Smooth muscle cell (in vitro differentiated cells): ENCODE measurements around the gene BRD3OS. TPM values are rescaled to one million over a fixed set of nuclear protein-coding genes. Genes with fewer than 3 reads are reported as not detected.
"Not testable (repeated sequence)": the region's sequence is repeated elsewhere in the genome, so short reads cannot be mapped to it uniquely, and the experiment has no call there.

Experiments used
- DNase-seq: peaks from one replicate; lab custom pipeline; 2025; ENCODE audit not compliant: unreplicated experiment; lab: John Stamatoyannopoulos, UW
- H2AFZ ChIP-seq: fragments of 200-600 bp; sonication (generic); 2 replicates; pipeline ENCODE4 v1.6.0; 2016; ENCODE audit warnings: antibody characterized with exemption, low read depth, mild to moderate bottlenecking
- H3F3A ChIP-seq: fragments of 200-600 bp; sonication (generic); 2 replicates; pipeline ENCODE4 v1.6.0; 2017; ENCODE audit warnings: antibody characterized with exemption, low read depth
- H3K27ac ChIP-seq: fragments of 200-600 bp; sonication (generic); 2 replicates; pipeline ENCODE4 v1.5.1; 2016; ENCODE audit warnings: low read depth, mild to moderate bottlenecking
- H3K27me3 ChIP-seq: fragments of 200-600 bp; sonication (generic); 2 replicates; pipeline ENCODE4 v1.6.1; 2016; ENCODE audit warnings: low read depth, mild to moderate bottlenecking
- H3K36me3 ChIP-seq: fragments of 200-600 bp; sonication (generic); 2 replicates; pipeline ENCODE4 v1.5.1; 2016; ENCODE audit warnings: low read depth
- H3K4me1 ChIP-seq: fragments of 200-600 bp; sonication (generic); 2 replicates; pipeline ENCODE4 v1.5.1; 2016; ENCODE audit warnings: low read depth
- H3K4me2 ChIP-seq: fragments of 200-600 bp; sonication (generic); 2 replicates; pipeline ENCODE4 v1.6.0; 2016; ENCODE audit warnings: mild to moderate bottlenecking
- H3K4me3 ChIP-seq: fragments of 200-600 bp; sonication (generic); 2 replicates; pipeline ENCODE4 v1.5.1; 2016; ENCODE audit warnings: mild to moderate bottlenecking
- H3K79me2 ChIP-seq: fragments of 200-600 bp; sonication (generic); 2 replicates; pipeline ENCODE4 v1.6.0; 2016; ENCODE audit warnings: low read depth, mild to moderate bottlenecking
- H3K9ac ChIP-seq: fragments of 200-600 bp; sonication (generic); 2 replicates; pipeline ENCODE4 v1.6.0; 2016; ENCODE audit warnings: low read depth
- H3K9me3 ChIP-seq: fragments of 200-600 bp; sonication (generic); replicated peaks from 2 replicates; pipeline ENCODE4 v1.5.1; 2016; ENCODE audit warnings: low read depth
- H4K20me1 ChIP-seq: fragments of 200-600 bp; sonication (generic); 2 replicates; pipeline ENCODE4 v1.6.0; 2016; ENCODE audit warnings: low read depth
- CTCF ChIP-seq: fragments of 200-600 bp; sonication (generic); IDR thresholded peaks from 2 replicates; pipeline ENCODE4 v1.5.1; 2017; ENCODE audit warnings: borderline replicate concordance, mild to moderate bottlenecking, antibody characterized with exemption; ENCODE audit not compliant: insufficient read depth, poor library complexity, severe bottlenecking
- WGBS: methylation state at CpG from one replicate; pipeline ENCODE4 v1.1.7; 2016; ENCODE audit warnings: low lambda C conversion rate; 5-methylcytosine and 5-hydroxymethylcytosine counted together
- polyA plus RNA-seq: library from polyadenylated mRNA; unstranded; fragments of >200 nt; fragmentation: Nextera tagmentation; extraction: Ambion mirVana; gene quantifications from 2 replicates; pipeline ENCODE4 v1.2.1, GENCODE V29; 2016
- total RNA-seq: library from RNA; depleted of rRNA; stranded (reverse); fragments of >200 nt; gene quantifications from 2 replicates; pipeline ENCODE4 v1.2.3, GENCODE V29; 2014

Gene BRD3OS
- total and polyA plus RNA-seq, 2 experiments from 2014 or later = 16.0 to 16.1 TPM

- Histone ChIP-seq H3K4me1 (peaks cover 11% of the 10 kb centered on the region), H3K36me3 (no peaks in the 10 kb centered on the region), H4K20me1 (peaks cover 100% of the 10 kb centered on the region), H3K79me2 (peaks cover 100% of the 10 kb centered on the region), H3K4me2 (no peak overlapping the region), H3K9ac (no peak overlapping the region), H3K27ac (no peak overlapping the region), H3K4me3 (no peak overlapping the region), H2AFZ (no peak overlapping the region), H3F3A (no peaks in the 10 kb centered on the region), H3K9me3 (no peaks in the 10 kb centered on the region), H3K27me3 (no peaks in the 10 kb centered on the region)
- no peak for TF ChIP-seq CTCF
- DNase-seq = no peak
- 83% methylated on average over 6 of the region's 6 CpGs for WGBS
Measured at GRCh38 chr9:133986061-133986460, 39.2 kb upstream of the BRD3OS start.

GRCh38 chr9:133986774-133987445, 38.4 kb upstream of the BRD3OS start:
- Histone ChIP-seq H3K4me1 (peaks cover 11% of the 10 kb centered on the region), H3F3A (no peaks in the 10 kb centered on the region), H3K9me3 (no peaks in the 10 kb centered on the region), H2AFZ (no peak overlapping the region), H3K9ac (no peak overlapping the region), H4K20me1 (peaks cover 100% of the 10 kb centered on the region), H3K36me3 (no peaks in the 10 kb centered on the region), H3K27me3 (no peaks in the 10 kb centered on the region), H3K4me2 (no peak overlapping the region), H3K27ac (no peak overlapping the region), H3K79me2 (peaks cover 96% of the 10 kb centered on the region), H3K4me3 (no peak overlapping the region)
- 93% methylated on average over 13 of the region's 13 CpGs for WGBS
- no peak for TF ChIP-seq CTCF
- DNase-seq = no peak

- peaks cover 92% of the 10 kb centered on the region for H3K79me2 ChIP-seq
- 90% methylated on average over 14 of the region's 14 CpGs for WGBS
- no peaks in the 10 kb centered on the region for H3K9me3 ChIP-seq
- H3K4me3 ChIP-seq = no peak overlapping the region
- H4K20me1 ChIP-seq = peaks cover 97% of the 10 kb centered on the region
- no peak overlapping the region for H2AFZ ChIP-seq
- H3K9ac ChIP-seq = no peak overlapping the region
- H3K27me3 ChIP-seq = no peaks in the 10 kb centered on the region
- no peak overlapping the region for H3K27ac ChIP-seq
- no peak for DNase-seq
- no peaks in the 10 kb centered on the region for H3F3A ChIP-seq
- no peaks in the 10 kb centered on the region for H3K36me3 ChIP-seq
- no peak for TF ChIP-seq CTCF
- H3K4me1 ChIP-seq = peaks cover 11% of the 10 kb centered on the region
- H3K4me2 ChIP-seq = no peak overlapping the region
Measured at GRCh38 chr9:133987446-133987788, 37.9 kb upstream of the BRD3OS start.

GRCh38 chr9:133987946-133988665, 37.2 kb upstream of the BRD3OS start:
- 90% methylated on average over 16 of the region's 16 CpGs for WGBS
- no peak overlapping the region for H3K9ac ChIP-seq
- peaks cover 86% of the 10 kb centered on the region for H3K79me2 ChIP-seq
- H3K4me1 ChIP-seq = peaks cover 11% of the 10 kb centered on the region
- no peaks in the 10 kb centered on the region for H3K9me3 ChIP-seq
- DNase-seq = no peak
- no peaks in the 10 kb centered on the region for H3K36me3 ChIP-seq
- no peak for TF ChIP-seq CTCF
- no peak overlapping the region for H3K4me2 ChIP-seq
- H3K27ac ChIP-seq = no peak overlapping the region
- no peaks in the 10 kb centered on the region for H3F3A ChIP-seq
- H3K27me3 ChIP-seq = no peaks in the 10 kb centered on the region
- peaks cover 90% of the 10 kb centered on the region for H4K20me1 ChIP-seq
- no peak overlapping the region for H2AFZ ChIP-seq
- H3K4me3 ChIP-seq = no peak overlapping the region

- not testable (repeated sequence) for H3K9me3 ChIP-seq, H3K27me3 ChIP-seq, H3K27ac ChIP-seq, DNase-seq, H3K4me2 ChIP-seq, H3F3A ChIP-seq, H2AFZ ChIP-seq, H3K4me3 ChIP-seq, H3K9ac ChIP-seq, H3K36me3 ChIP-seq
- WGBS = 91% methylated on average over 14 of the region's 14 CpGs
- peaks cover 15% of the 10 kb centered on the region for H3K4me1 ChIP-seq
- H4K20me1 ChIP-seq = peaks cover 84% of the 10 kb centered on the region
- H3K79me2 ChIP-seq = peaks cover 79% of the 10 kb centered on the region
Measured at GRCh38 chr9:133988771-133989170, 36.5 kb upstream of the BRD3OS start.
